Measurements from ENCODE around the gene SMOC2.

The SMOC2 gene

DNA sequence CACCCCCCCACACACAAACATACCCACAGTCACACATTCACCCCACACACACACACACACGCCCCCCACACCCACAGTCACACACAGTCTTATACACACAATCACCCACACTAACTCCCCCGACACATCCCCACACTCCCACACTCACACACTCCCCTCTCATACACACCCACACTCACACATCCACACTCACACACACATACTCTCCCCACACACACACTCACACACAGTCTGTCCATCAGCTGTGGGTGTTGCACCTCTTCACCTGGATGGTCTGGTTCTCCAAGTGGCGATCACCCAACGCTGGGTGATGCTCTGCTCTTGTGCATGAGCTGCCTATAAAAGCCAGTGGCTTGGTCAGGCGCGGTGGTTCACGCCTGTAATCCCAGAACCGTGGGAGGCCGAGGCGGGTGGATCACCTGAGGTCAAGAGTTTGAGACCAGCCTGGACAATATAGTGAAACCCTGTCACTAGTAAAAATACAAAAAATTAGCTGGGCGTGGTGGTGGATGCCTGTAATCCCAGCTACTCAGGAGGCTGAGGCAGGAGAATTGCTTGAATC lies 158.9 kb downstream of the SMOC2 start:
- no peaks in the 10 kb centered on the region for H3K4me1 ChIP-seq (ENCODE audit: low read length)
- no peaks in the 10 kb centered on the region for H3K79me2 ChIP-seq (ENCODE audit: low read length)
- no peaks in the 10 kb centered on the region for H4K20me1 ChIP-seq (ENCODE audit: insufficient read depth, low read length)
- no peak overlapping the region for H2AFZ ChIP-seq (ENCODE audit: low read depth, low read length)
- H3K27ac ChIP-seq (ENCODE audit: low read length), result no peak overlapping the region
- H3K9me3 ChIP-seq (ENCODE audit: insufficient read depth, low read length), result no peaks in the 10 kb centered on the region
- TF ChIP-seq EZH2phosphoT487 (IDR thresholded peaks at IDR 0.05; ENCODE audit: low read depth), result no peak
- TF ChIP-seq, protein P1, sequence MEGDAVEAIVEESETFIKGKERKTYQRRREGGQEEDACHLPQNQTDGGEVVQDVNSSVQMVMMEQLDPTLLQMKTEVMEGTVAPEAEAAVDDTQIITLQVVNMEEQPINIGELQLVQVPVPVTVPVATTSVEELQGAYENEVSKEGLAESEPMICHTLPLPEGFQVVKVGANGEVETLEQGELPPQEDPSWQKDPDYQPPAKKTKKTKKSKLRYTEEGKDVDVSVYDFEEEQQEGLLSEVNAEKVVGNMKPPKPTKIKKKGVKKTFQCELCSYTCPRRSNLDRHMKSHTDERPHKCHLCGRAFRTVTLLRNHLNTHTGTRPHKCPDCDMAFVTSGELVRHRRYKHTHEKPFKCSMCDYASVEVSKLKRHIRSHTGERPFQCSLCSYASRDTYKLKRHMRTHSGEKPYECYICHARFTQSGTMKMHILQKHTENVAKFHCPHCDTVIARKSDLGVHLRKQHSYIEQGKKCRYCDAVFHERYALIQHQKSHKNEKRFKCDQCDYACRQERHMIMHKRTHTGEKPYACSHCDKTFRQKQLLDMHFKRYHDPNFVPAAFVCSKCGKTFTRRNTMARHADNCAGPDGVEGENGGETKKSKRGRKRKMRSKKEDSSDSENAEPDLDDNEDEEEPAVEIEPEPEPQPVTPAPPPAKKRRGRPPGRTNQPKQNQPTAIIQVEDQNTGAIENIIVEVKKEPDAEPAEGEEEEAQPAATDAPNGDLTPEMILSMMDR (IDR thresholded peaks at IDR 0.05; ENCODE audit: low read depth, low read length), result no peak
- H3K9ac ChIP-seq (ENCODE audit: low read length), result no peak overlapping the region
- H3K27me3 ChIP-seq (ENCODE audit: low read depth, low read length), result no peaks in the 10 kb centered on the region
- no peak overlapping the region for H3K4me2 ChIP-seq (ENCODE audit: low read length)
- no peaks in the 10 kb centered on the region for H3K36me3 ChIP-seq (replicated peaks; ENCODE audit: low read depth, low read length)
- no peak overlapping the region for H3K4me3 ChIP-seq (ENCODE audit: low read length)

DNA sequence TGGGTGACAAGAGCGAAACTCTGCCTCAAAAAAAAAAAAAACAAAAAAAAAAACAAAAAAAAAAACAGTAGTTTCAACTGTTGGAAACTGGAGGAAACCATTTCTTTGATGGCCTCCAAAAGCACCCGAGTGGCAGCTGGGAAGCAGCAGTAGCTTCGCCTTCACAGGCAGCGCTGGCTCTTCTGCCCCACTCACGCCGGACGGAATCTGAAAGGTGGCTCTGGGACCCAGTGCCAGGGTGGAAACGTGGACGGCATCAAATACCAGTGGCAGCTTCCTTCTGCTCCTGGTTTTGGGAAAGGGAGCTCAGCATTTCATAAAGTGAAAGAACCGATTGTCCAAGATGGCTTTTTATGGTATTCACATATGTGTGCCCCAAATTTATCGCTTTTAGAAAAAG lies 159.4 kb downstream of the SMOC2 start:
- no peaks in the 10 kb centered on the region for H4K20me1 ChIP-seq (ENCODE audit: insufficient read depth, low read length)
- no peaks in the 10 kb centered on the region for H3K36me3 ChIP-seq (replicated peaks; ENCODE audit: low read depth, low read length)
- H3K27me3 ChIP-seq (ENCODE audit: low read depth, low read length), result no peaks in the 10 kb centered on the region
- H3K9me3 ChIP-seq (ENCODE audit: insufficient read depth, low read length), result no peaks in the 10 kb centered on the region
- no peak overlapping the region for H3K4me3 ChIP-seq (ENCODE audit: low read length)
- TF ChIP-seq EZH2phosphoT487 (IDR thresholded peaks at IDR 0.05; ENCODE audit: low read depth), result no peak
- TF ChIP-seq, protein P1 (IDR thresholded peaks at IDR 0.05; ENCODE audit: low read depth, low read length), result no peak
- no peak overlapping the region for H2AFZ ChIP-seq (ENCODE audit: low read depth, low read length)
- H3K4me2 ChIP-seq (ENCODE audit: low read length), result no peak overlapping the region
- no peak overlapping the region for H3K27ac ChIP-seq (ENCODE audit: low read length)
- no peaks in the 10 kb centered on the region for H3K4me1 ChIP-seq (ENCODE audit: low read length)
- H3K9ac ChIP-seq (ENCODE audit: low read length), result no peak overlapping the region
- no peaks in the 10 kb centered on the region for H3K79me2 ChIP-seq (ENCODE audit: low read length)

DNA sequence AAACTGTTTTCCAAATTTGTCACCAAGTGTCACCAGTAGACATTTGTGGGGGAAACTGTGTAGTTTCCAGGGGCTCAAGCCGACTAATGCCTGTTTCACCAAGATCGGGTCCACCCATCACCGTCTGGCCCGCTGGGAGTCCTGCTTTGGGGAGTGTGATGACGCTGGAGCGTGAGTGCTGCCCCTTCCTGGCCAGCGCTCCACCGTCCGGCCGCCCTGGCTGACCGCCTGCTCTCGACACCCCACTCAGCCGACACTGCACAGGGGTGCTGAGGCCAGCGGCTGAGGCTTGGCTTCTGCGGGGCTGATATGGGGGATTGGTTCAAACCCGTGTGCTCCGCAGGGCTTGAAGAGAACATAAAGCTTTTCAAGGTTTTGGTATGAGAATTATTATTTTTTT lies 160.1 kb downstream of the SMOC2 start:
- H3K79me2 ChIP-seq (ENCODE audit: low read length), result no peaks in the 10 kb centered on the region
- no peaks in the 10 kb centered on the region for H3K27me3 ChIP-seq (ENCODE audit: low read depth, low read length)
- no peak overlapping the region for H3K4me3 ChIP-seq (ENCODE audit: low read length)
- H3K4me2 ChIP-seq (ENCODE audit: low read length), result no peak overlapping the region
- H3K36me3 ChIP-seq (replicated peaks; ENCODE audit: low read depth, low read length), result no peaks in the 10 kb centered on the region
- H3K9me3 ChIP-seq (ENCODE audit: insufficient read depth, low read length), result no peaks in the 10 kb centered on the region
- H4K20me1 ChIP-seq (ENCODE audit: insufficient read depth, low read length), result no peaks in the 10 kb centered on the region
- no peaks in the 10 kb centered on the region for H3K4me1 ChIP-seq (ENCODE audit: low read length)
- H3K27ac ChIP-seq (ENCODE audit: low read length), result no peak overlapping the region
- no peak overlapping the region for H3K9ac ChIP-seq (ENCODE audit: low read length)
- TF ChIP-seq EZH2phosphoT487 (IDR thresholded peaks at IDR 0.05; ENCODE audit: low read depth), result no peak
- TF ChIP-seq, protein P1 (IDR thresholded peaks at IDR 0.05; ENCODE audit: low read depth, low read length), result no peak
- H2AFZ ChIP-seq (ENCODE audit: low read depth, low read length), result no peak overlapping the region

DNA sequence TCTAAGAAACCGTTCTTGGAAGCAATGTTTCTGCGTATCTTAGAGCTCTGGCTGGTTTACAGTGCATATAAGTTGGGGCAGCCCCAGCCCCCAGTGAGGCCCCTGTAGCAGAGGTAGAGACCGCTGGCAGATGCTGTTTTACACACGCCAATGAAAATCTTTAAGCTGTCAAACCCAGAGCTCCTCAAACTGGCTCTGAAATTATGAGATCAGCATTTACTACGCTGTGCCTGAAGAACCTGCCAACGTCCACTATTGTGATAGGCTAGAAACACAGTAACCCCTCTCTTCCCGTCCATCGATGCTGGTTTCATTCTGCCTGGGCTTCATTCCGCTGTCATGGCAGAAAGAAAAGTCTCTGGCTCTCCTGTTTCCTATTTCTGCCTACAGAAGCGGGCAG lies 160.6 kb downstream of the SMOC2 start:
- H3K9ac ChIP-seq (ENCODE audit: low read length), result no peak overlapping the region
- H3K4me3 ChIP-seq (ENCODE audit: low read length), result no peak overlapping the region
- H3K36me3 ChIP-seq (replicated peaks; ENCODE audit: low read depth, low read length), result no peaks in the 10 kb centered on the region
- no peak for TF ChIP-seq EZH2phosphoT487 (IDR thresholded peaks at IDR 0.05; ENCODE audit: low read depth)
- TF ChIP-seq, protein P1 (IDR thresholded peaks at IDR 0.05; ENCODE audit: low read depth, low read length), result no peak
- H3K4me1 ChIP-seq (ENCODE audit: low read length), result no peaks in the 10 kb centered on the region
- no peaks in the 10 kb centered on the region for H3K27me3 ChIP-seq (ENCODE audit: low read depth, low read length)
- H3K9me3 ChIP-seq (ENCODE audit: insufficient read depth, low read length), result no peaks in the 10 kb centered on the region
- no peak overlapping the region for H3K27ac ChIP-seq (ENCODE audit: low read length)
- no peak overlapping the region for H3K4me2 ChIP-seq (ENCODE audit: low read length)
- no peaks in the 10 kb centered on the region for H4K20me1 ChIP-seq (ENCODE audit: insufficient read depth, low read length)
- no peak overlapping the region for H2AFZ ChIP-seq (ENCODE audit: low read depth, low read length)
- no peaks in the 10 kb centered on the region for H3K79me2 ChIP-seq (ENCODE audit: low read length)

Data from OCI-LY3 (cell line).